Measurements from ENCODE around the gene NDUFA13. TPM values are rescaled to one million over a fixed set of nuclear protein-coding genes. Genes with fewer than 3 reads are reported as not detected.

NDUFA13 gene
- total RNA-seq, 4 donors from 2014 or later, result 21.1 to 100 (median 76.0) TPM

GRCh38 chr19:19558055-19558454 is 42.0 kb downstream of the NDUFA13 start:
- H3K4me1 ChIP-seq, result no peaks in the 10 kb centered on the region
- DNase-seq, result no peak
- H3K4me3 ChIP-seq, result no peak overlapping the region
- H3K27ac ChIP-seq, result no peak overlapping the region
- intact Hi-C loops (cut with DNase I; ENCODE audit: low total_unique reads), result no loop called here
- H3K36me3 ChIP-seq, result no peaks in the 10 kb centered on the region
- 84 to 100% methylated on average over 1 to 15 of the region's 15 CpGs for WGBS, 2 donors (ENCODE audit: low coverage in 1 of 2)
- H3K9me3 ChIP-seq, result no peaks in the 10 kb centered on the region
- in situ Hi-C loops (cut with MboI; ENCODE audit: low pct_ligation_motif_present in 1 of 4, low pct_unique_long_range_greater_than_20kb in 1 of 4, low sequenced_read_pairs in 3 of 4), result no loop called here
- H3K27me3 ChIP-seq, result no peaks in the 10 kb centered on the region
- TF ChIP-seq EP300 (IDR thresholded peaks at IDR 0.05; ENCODE audit: low read depth) (no peak), POLR2A (IDR thresholded peaks at IDR 0.05) (no peak), CTCF (IDR thresholded peaks at IDR 0.05) (no peak), POLR2AphosphoS5 (IDR thresholded peaks at IDR 0.05) (no peak)

DNA sequence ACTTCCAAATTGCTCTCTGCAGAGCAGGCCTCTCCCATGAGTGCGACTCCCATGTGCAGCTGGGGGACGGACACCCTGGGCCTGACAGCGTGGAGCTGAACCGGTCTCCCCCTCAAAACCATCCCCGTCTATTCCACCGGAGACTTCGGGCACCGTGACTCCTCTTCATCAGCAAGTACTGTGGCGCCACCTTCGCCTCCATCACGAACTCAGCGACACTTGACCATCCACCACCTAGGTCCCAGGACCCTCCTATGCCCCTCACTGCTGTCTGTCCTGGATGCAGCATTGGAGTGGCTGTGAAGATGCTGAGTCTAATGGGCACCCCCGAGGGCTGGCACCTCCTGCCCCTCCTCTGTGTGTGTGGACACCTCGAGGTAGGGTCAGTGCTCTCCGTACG is 42.6 kb downstream of the NDUFA13 start:
- WGBS, 2 donors (ENCODE audit: low coverage in 1 of 2), result 94% methylated on average over 16 of the region's 16 CpGs; no CpG with 5 or more reads in 1 of the 2 donors
- in situ Hi-C loops (cut with MboI; ENCODE audit: low pct_ligation_motif_present in 1 of 4, low pct_unique_long_range_greater_than_20kb in 1 of 4, low sequenced_read_pairs in 3 of 4), result no loop called here
- no peak for DNase-seq

GRCh38 chr19:19559931-19560330 is 43.9 kb downstream of the NDUFA13 start:
- intact Hi-C loops (cut with DNase I; ENCODE audit: low total_unique reads), result no loop called here
- no peak for TF ChIP-seq POLR2A (IDR thresholded peaks at IDR 0.05)
- no peak for TF ChIP-seq CTCF (IDR thresholded peaks at IDR 0.05)
- no peak for TF ChIP-seq POLR2AphosphoS5 (IDR thresholded peaks at IDR 0.05)
- TF ChIP-seq EP300 (IDR thresholded peaks at IDR 0.05; ENCODE audit: low read depth), result no peak
- in situ Hi-C loops (cut with MboI; ENCODE audit: low pct_ligation_motif_present in 1 of 4, low pct_unique_long_range_greater_than_20kb in 1 of 4, low sequenced_read_pairs in 3 of 4), result no loop called here
- H3K4me3 ChIP-seq, result no peak overlapping the region
- WGBS, 2 donors (ENCODE audit: low coverage in 1 of 2), result 72 to 81% methylated on average over 2 to 4 of the region's 4 CpGs
- DNase-seq, result no peak
- H3K27ac ChIP-seq, result no peak overlapping the region
- no peaks in the 10 kb centered on the region for H3K36me3 ChIP-seq
- H3K27me3 ChIP-seq, result no peaks in the 10 kb centered on the region
- no peaks in the 10 kb centered on the region for H3K4me1 ChIP-seq
- no peaks in the 10 kb centered on the region for H3K9me3 ChIP-seq

More for the DNA sequence above, 42.6 kb downstream of the NDUFA13 start:
- no peaks in the 10 kb centered on the region for H3K36me3 ChIP-seq
- H3K27ac ChIP-seq, result no peak overlapping the region
- intact Hi-C loops (cut with DNase I; ENCODE audit: low total_unique reads), result no loop called here
- no peaks in the 10 kb centered on the region for H3K4me1 ChIP-seq
- no peaks in the 10 kb centered on the region for H3K27me3 ChIP-seq
- no peak for TF ChIP-seq EP300 (IDR thresholded peaks at IDR 0.05; ENCODE audit: low read depth)
- no peak overlapping the region for H3K4me3 ChIP-seq
- no peaks in the 10 kb centered on the region for H3K9me3 ChIP-seq

GRCh38 chr19:19561946-19562664 is 46.1 kb downstream of the NDUFA13 start:
- intact Hi-C loops (cut with DNase I; ENCODE audit: low total_unique reads) (no loop called here), in situ Hi-C loops (cut with MboI; ENCODE audit: low pct_ligation_motif_present in 1 of 4, low pct_unique_long_range_greater_than_20kb in 1 of 4, low sequenced_read_pairs in 3 of 4) (no loop called here)
- Histone ChIP-seq H3K4me3 (no peak overlapping the region), H3K9me3 (no peaks in the 10 kb centered on the region), H3K36me3 (no peaks in the 10 kb centered on the region), H3K27ac (no peak overlapping the region), H3K27me3 (no peaks in the 10 kb centered on the region), H3K4me1 (no peaks in the 10 kb centered on the region)
- WGBS, 2 donors (ENCODE audit: low coverage in 1 of 2), result 88% methylated on average over 26 of the region's 26 CpGs; no CpG with 5 or more reads in 1 of the 2 donors
- TF ChIP-seq POLR2A (IDR thresholded peaks at IDR 0.05) (no peak), POLR2AphosphoS5 (IDR thresholded peaks at IDR 0.05) (no peak), CTCF (IDR thresholded peaks at IDR 0.05) (no peak), EP300 (IDR thresholded peaks at IDR 0.05; ENCODE audit: low read depth) (no peak)
- DNase-seq, result no peak
